ENCODE measurements around the gene TIMM23.

Gene TIMM23

DNA sequence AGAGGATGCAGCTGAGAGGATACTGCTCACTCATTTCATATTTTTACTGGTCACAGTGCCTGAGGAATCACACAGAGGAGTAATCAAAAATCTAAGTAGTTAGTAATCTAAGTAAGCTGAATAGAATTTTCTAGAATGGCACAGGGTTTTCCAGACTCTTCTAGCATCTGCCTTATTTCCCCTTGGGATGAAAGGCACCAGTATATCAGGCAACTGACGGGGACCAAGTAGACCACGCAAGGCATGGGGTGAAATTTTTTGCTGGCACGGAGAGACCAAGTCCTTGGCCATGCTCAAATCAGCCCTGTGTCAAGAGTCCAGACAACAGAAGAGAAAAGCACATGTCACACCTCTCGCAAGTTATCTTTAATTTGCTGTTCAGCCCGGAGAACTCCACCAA lies 43.9 kb downstream of the TIMM23 start:
- no peak for TF ChIP-seq CTCF (IDR thresholded peaks at IDR 0.05)

DNA sequence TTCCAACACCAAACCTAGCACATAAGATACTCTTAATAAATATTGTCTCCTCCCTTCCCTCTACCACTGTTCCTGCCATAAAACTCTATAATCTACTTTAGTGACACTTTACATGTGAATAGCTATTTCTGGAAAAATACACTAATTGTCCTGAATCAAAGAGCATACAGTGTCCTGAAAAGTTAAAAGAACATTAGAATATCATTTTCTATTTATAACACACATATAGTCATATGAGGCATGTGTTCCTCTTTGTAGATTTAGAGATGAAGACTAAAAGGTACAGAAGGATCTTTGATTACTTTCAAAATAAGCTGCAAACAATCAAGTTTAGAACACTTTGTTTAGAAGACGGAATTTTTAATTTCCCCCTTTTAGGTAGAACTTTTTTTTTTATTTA lies 44.5 kb downstream of the TIMM23 start:
- no peak for TF ChIP-seq CTCF (IDR thresholded peaks at IDR 0.05)

DNA sequence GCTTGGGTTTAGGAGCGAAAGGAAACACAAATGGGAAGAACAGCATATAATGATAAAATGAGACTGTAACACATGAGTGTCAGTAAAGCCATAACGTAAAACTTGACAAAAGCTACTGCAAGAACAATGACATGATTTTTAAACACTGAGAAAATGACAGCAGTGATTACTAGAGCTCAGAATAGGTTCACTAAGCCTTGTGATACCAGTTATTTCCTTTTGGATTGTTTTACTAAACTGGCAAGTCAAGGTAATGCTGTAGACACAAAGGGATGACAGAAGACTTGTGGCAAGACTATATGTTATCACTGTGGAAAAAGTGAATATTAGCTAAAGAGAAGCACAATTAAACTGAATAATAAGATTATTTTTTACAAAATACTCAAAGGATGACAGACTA lies 45.4 kb downstream of the TIMM23 start:
- no peak for TF ChIP-seq CTCF (IDR thresholded peaks at IDR 0.05)

- no peak for TF ChIP-seq CTCF (IDR thresholded peaks at IDR 0.05)
These were observed 46.3 kb downstream of the TIMM23 start for GRCh38 chr10:46018453-46019176.

GRCh38 chr10:46019177-46019528 lies 46.9 kb downstream of the TIMM23 start:
- TF ChIP-seq CTCF (IDR thresholded peaks at IDR 0.05) = no peak

GRCh38 chr10:46019569-46020343 lies 47.5 kb downstream of the TIMM23 start:
- TF ChIP-seq CTCF (IDR thresholded peaks at IDR 0.05) = no peak

DNA sequence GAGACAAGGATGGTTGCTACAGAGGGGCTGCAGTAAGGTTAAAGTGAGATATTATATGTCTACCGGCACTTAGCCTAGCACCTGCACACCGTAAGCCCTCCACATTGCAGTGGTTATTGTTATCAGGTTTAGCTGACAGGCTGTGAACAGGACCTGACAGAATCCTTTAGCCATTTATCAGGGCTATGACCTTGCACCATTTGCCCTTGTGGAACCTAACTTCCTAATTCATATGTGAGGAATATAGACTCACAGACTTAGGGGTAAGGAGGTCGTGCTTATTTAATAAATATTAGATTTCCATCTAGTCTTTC lies 48.0 kb downstream of the TIMM23 start:
- TF ChIP-seq CTCF (IDR thresholded peaks at IDR 0.05) = no peak

All from LNCAP (cell line).